HL-60/S4 treated with retinoic acid at 250 ng/mL for 4 days and 3 days (cell line): ENCODE measurements around the gene ISCU.
"Not testable (repeated sequence)": the region's sequence is repeated elsewhere in the genome, so short reads cannot be mapped to it uniquely, and the experiment has no call there.

Experiments used
- in situ Hi-C: fragments of 300-500 bp; cut with MboI; formaldehyde crosslinking; loops from 2 replicates; pipeline ENCODE4 v1.7.0; 2022; ENCODE audit warnings: low sequenced_read_pairs

ISCU gene

DNA sequence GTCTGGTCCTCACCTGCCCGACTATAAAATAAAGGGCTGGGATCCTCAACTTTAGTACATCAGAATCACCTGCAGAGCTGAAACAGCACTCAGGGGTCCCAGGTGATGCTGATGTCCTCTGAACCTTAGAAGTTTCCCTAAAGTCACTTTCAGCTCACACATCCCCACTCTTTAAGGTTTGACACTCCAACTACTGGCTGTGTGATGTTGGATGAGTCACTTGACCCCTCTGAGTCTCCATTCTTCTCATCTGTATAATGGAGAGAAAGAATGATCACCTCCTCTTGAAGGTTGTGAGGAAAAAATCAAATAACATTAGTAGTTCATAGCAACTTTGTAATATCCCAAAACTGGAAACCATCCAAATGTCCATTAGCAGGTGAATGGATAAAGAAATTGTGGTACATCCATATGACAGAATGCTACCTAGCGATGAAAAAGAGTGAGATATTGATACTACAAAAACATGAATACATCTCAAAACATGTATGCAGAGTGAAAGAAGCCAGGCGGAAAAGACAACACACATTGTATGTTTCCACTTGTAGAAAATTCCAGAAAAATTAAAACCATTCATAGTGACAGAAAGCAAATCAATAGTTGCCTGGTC, 22.2 kb downstream of the ISCU start:
- in situ Hi-C loops = no loop called here

DNA sequence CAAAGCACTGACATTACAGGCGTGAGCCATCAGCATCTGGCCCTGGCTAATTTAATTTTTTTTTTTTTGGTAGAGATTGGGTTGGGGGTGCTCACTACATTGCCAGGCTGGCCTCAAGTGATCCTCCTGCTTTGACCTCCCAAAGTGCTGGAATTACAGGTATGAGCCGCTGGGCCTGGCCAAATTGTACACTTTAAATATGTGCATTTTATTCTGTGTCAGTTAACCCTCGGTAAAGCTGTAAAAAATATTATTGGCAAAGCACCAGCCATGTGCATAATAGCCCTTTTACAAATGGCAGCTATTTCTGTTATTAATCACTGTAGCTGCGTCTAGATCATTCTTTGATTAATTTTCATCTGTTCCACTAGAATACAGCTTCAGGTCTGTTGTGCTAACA, 23.5 kb downstream of the ISCU start:
- in situ Hi-C loops = no loop called here

DNA sequence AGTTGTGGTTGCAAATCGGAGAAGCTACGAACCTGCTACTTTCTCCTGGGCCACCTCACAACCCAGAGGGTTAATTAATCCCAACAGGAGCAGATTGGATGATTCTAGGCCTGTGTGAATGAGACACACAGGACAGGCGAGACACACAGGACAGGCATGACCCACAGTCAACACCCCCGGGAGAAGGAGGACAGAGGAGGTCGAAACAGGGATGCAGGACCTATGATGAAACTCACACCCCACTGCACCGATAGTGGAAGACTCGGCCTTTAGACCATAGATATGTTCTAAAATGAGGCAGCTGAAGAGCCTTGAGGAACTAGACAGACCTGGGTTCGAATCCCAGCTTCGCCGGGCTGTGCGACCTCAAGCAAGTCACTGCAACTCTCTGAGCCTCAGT, 23.9 kb downstream of the ISCU start:
- in situ Hi-C loops = no loop called here

DNA sequence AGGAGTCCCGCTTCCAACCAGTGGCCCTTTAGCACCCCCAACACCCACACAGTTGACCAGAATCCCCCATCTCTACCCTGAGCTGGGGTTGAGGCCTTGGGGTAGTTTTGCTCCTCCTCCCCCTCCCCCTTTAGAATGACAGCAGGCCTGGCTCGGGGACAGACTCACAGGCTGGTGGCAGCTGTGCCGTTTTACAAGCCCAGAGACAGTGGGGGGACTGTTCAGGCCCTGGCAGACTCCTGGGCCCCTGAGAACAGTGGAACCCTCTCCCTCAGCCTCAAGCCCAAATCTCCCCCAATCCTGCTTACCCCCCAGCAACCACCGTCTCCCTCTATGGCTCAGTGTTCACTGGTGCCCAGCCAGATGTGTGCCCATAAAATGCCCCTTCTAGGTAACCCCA, 25.4 kb downstream of the ISCU start:
- in situ Hi-C loops = no loop called here

DNA sequence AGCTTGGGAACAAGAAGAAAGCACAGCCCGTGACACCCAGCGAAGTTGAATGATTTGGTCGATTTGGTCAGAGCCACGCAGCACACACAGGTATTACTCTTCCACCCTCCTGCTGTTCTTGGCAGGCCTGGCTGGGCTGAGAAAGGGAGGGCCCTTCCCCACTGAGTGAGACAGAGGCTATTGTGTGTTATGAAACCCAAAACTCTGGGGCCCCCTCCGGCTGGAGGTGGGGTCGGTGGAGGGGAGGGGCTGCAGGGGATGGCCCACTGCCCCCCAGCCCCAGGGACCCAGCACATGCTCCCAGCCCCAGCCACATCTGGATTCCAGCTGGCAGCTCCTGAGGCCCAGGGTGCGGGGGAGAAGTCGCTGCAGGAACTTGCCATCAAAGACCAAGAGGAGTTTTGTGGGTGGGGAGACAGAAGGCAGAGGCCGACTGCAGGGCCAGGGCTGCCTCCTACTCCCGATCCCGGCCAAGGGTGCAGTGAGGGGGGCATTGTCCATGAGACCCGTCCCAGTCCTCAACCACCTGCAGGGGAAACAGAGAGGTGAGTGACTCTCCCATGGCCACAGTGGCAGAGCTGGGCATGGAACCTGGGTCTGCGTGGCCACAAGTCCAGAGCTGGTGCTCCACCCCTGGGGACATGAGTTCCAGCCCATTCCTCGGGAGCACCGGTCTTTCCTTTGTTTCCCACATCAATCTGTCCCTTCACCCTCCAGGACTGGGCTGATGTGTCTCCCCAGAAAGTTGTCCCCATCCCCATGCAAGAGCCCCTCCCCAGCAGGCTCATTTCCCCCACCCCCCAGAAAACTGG, 26.8 kb downstream of the ISCU start:
- in situ Hi-C loops = no loop called here

DNA sequence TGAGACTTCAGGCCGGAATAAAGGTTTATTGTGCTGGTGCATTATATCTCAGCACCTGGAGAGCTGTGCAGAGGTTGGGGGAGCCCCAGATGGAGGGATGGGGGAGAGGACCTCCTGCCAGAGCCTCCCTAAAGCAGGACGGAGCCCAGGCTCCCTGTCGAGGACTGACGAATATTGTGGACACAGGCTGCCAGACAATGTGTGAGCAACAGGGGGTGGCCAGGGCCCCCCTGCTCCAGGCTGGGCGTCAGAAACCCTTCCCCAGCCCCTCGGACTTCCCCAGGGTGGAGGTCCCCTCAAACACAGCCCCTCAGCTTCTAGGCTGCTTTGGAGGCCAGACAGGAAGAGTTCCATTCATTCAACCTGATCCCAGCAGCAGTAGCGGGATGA, 27.4 kb downstream of the ISCU start:
- in situ Hi-C loops = no loop called here

DNA sequence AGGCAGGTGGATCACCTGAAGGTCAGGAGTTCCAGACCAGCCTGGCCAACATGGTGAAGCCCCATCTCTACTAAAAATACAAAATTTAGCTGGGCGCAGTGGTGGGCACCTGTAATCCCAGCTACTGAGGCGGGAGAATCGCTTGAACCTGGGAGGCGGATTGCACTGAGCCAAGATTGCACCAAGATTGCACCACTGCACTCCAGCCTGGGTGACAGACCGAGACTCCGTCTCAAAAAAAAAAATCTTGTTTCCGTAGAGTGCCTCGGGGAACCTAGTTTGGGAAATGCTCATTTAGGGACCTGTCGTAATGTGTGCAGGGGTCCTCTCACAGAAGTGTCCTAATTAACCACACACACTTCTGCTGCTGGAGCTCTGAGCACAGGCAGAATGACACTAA, 28.1 kb downstream of the ISCU start:
- in situ Hi-C loops = not testable (repeated sequence)

DNA sequence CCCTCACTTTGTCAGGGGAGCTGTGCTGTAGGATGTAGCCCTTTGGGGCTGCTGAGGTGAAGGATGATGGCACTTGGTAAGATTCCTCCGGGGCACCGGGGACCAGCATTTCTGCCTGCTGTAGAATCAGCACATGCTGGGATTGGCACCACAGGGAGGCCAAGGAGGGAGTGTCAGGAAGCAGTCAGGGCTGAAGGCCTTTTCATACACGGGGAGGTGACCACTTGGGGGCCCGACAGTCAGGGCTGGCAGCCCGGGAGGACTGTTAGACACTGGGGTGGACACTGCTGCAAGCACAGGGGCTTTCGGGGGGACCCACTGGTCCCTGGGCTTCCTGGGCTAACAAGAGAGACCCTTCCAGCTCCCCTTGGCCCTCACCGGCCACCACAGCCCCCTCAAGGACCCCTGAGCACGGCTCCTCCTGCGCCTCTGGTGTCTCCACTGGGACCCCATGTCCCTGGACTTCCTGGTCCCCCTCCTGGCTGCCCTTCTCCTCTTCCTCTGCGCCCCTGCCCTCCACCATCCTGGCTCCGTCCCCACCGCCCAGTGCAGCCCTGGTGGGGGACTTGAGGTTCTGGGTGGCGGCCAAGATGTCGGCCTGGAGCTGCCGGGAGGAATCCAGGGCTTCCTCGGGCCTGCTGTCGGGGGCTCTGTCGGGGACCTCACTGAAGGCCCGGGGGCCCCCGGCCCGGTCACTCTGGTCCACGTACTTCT, 29.0 kb downstream of the ISCU start:
- in situ Hi-C loops = no loop called here

DNA sequence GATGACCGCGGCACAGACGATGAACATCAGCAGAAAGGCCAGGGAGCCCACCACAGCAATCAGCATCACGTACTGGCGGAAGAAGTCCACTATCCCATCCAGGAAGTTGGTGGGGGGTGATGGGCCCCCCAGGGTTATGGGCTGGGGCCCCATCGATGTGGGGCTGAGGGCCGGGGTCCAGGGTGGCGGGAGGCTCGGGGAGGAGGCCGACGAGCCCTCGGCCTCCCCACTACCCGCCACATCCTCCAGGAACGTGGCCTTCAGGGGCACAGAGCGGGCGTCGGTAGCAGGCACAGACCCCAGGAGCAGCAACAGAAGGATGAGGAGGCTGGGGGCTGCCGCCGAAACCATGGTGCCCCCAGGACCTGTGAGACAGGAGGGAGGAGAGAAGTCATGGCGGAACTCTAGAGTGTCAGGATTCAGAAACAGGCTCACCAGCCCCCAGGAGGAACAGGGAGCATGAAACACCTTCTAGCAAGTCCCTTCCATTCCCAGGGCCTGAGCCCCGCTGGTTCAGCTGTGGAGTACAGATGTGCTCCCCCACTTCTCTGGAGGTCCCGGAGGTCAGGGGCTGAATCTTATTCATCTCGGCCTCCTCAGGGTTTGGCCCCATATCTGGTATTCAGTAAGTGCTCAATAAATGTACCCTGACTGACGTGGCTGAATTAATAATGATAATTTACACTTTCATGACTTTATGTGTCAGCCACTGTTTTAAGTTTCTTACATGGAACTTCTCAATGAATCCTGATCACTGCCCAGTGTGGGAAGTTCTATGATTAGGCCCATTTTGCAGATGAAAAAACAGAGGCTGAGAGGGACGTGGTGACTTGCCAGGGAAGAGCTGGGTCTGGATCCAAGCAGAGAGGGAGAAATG, 29.9 kb downstream of the ISCU start:
- in situ Hi-C loops = no loop called here

DNA sequence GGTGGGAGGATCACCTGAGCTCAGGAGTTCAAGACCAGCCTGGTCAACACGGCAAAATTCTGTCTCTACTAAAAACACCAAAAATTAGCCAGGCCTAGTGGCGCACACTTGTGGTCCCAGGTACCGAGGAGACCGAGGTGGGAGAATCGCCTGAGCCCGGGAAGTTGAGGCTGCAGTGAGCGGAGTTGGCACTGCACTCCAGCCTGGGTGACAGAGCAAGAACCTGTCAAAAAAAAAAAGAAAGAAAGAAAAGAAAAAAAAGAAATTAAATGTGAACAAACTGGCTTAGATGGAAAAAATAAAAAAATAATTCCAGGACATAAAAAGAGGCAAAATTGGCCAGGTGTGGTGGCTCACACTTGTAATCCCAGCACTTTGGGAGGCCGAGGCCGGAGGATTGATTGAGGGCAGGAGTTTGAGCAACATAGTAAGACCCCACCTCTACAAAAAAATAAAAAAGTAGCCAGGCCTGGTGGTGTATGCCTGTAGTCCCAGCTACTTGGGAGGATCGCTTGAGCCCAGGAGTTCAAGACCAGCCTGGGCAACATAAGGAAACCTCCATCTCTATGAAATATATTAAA, 32.0 kb downstream of the ISCU start:
- in situ Hi-C loops = no loop called here

DNA sequence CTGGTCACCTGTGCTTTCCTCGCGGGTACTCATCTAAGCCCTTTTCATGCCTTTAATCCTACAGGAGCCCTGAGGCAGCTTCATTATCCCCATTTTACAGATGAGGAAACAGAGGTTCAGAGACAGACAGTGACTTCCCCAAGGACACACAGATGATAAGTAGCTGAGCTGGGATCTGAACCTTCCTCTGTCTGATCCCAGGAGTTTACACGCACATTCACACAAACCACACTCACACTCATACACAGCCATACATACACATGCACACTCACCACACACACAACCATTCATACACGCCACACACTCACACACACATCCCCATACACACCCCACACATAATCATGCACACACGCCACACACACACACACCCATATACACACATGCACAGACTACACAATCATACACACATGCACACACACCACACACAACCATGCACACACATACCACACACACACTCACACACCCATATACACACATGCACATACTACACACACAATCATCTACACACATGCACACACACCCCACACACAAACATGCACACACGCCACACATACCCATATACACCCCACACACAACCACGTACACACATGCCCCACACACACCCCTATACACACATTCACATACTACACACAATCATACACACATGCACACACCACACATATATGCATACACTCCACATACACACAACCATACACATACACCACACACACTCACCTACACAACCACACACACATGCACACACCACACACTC, 32.7 kb downstream of the ISCU start:
- in situ Hi-C loops = no loop called here

DNA sequence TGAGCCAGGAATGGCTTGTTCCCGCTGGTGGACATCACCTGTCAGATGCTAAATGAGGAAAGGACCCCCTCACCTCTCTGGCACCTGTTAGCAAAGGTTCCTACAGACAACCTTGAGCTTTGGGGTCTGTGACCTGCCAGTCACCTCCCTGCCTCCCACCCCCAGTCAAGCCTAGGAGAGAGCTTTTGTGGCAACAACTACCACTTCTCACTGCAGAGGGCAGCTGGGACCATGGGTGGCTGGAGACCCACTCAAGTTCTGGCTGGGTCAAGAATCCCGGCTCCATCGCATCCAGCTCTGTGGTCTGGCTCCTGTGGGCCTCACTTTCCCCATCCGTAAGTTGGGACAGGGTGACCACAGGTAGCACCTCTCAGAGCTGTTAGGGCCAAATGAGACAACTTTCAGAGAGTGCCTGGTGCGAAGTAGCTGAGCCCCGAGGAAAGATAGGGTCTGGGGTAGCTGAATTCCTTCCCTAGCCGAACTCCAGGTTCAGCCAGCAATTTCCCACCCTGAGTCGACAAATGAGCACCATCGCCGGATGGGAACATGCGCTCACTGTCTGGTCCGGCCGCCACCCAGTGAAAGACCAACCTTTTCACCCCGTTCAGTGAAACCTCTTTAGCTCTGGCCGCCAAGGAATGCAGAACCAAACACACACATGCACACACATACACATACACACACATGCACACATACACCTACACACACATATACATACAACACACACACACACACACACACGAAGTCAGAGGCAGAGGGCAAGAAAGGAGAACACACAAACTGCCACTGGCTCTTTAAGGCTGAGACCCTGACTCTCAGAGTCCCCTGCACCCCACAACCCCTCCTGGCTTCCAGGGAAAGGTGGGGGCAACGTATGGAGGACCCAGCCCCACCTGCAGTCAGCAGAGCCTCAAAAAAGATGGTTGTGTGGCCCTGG, 33.6 kb downstream of the ISCU start:
- in situ Hi-C loops = no loop called here

DNA sequence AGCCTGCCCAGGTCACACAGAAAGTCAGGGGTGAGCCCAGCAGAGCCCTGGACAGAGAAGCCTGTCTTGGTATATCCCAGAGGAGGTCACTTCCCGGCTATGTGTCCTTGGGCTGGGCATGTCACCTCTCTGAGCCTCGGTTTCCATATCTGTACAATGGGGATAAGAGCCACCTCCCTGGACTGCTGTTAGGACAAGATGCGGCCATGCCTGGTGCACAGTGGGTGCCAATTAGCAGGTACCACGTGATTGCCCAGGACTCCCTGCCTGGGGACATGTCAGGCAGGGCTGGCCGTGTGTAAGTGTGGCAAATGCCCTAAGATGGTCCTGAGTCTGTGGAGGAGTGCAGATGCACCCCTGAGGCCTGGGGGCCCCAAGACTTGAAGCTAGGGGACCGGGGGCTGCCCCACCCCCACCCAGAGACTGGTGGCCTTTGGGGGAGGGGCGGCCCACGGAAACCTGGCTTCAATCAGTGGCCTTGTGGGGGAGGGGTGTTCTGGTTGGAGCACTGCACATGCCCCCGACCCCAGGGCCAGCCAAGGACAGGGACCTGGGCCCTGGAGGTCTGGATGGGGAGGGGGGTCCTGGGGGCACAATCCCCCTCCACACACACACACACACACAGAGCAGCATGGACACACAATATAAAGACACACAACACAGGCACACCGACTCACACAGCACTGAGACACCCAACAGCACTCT, 34.6 kb downstream of the ISCU start:
- in situ Hi-C loops = no loop called here

DNA sequence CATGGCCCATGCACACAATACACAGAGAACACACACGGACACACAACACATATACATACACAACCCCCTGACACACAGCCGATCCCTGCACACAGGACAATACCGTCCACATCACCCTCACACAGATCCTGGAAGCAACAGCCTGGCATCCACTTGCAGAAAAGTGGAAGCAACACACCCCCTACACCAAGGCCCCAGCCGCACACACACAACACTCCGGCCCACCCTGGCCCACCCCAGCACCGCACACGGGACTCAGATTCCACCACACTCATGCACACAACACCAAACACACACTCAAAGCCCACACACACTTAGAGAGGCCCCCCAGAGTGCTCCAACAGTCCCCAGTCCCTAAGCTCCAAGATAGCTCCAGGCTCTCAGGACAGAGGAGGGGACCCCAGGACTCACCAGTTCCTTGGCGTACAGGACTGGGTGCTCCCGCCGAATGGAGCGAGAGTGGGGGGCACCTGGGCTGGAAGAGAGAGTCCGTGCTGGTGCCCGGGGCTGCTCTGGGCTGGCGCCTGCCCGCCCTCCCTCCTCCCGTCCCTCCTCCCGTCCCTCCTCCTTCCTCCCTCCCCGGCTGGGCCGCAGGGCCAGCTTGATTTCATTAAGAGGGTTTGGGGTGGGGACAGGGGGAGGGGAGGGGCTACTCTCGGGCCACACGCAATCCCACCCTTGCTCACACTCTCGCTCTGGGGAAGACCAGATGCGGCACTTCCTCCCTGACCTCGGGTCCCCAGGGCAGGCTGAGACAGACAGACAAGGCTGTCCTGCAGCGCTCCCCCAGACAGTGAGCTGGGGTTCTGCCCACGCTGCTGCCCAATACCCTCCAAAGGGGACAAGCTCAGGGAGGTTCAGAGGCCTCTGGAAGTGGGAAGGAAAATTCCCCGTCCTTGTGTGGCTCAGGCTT, 35.4 kb downstream of the ISCU start, which contains the start of gene TMEM119:
TMEM119 (minus strand) TSS at position 526 of the 913 bp plus-strand sequence. CDS start 5,701 bp downstream, outside the sequence.
- in situ Hi-C loops = no loop called here

DNA sequence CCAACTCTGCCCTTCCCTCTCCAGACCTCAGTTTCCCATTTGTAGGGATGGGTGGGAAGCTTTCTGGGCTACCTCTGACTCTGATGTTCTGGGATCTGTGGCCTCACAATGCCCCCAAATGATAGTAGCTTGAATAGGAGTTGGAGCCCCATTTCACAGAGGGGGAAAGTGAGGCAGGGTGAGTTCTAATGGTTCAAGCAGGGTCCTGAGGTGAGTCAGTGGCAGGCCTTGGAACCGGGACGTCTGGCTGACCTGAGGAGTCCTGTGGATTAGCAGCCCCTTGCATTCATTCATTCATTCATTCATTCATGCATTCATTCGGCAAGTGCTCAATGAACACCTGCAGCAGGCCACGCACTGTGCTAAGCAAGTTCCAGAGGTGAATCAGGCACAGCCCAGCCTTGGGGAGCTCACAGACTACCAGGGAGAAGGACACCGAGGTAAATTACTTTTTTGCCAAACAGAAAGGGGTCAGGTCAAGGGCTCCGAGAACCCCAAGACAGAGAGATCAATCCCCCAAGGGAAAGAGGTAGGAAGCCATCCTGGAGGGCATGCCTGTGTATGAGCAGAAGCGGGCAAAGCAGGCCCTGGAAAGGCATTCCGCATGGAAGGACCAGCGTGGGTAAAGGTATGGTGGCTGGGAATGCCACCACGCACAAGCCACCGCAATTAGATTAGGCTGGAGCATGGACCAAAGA, 36.3 kb downstream of the ISCU start:
- in situ Hi-C loops = no loop called here

DNA sequence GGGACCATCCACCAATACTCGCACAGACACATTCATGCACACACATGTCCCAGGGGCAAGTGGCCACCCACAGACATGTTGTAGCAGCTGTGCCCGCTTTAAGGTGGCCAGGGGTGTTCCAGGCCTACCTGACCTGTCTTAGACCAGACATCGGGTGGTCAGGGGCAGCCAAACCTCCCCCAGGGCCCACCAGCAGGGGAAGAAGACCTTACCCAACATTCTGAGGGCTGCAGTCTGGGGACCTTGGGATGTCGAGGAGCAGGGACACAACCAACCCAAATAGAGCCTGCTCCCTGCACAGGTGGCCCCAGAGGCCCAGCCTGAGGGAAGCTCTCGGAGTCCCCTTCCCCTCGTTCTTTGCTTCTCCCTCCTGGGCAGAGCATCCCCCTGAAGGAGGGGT, 37.1 kb downstream of the ISCU start:
- in situ Hi-C loops = no loop called here
